DMS79 (cell line): ENCODE data around the gene ZNF783.
"Not testable (repeated sequence)": the region's sequence is repeated elsewhere in the genome, so short reads cannot be mapped to it uniquely, and the experiment has no call there.

Source experiments
- DNase-seq: peaks from one replicate; lab custom pipeline; 2025; lab: John Stamatoyannopoulos, UW

The ZNF783 gene

GRCh38 chr7:149330914-149331567 is 69.0 kb downstream of the ZNF783 start:
- DNase-seq: no peak

- not testable (repeated sequence) for DNase-seq
These were observed 70.8 kb downstream of the ZNF783 start for GRCh38 chr7:149332602-149333320.

DNA sequence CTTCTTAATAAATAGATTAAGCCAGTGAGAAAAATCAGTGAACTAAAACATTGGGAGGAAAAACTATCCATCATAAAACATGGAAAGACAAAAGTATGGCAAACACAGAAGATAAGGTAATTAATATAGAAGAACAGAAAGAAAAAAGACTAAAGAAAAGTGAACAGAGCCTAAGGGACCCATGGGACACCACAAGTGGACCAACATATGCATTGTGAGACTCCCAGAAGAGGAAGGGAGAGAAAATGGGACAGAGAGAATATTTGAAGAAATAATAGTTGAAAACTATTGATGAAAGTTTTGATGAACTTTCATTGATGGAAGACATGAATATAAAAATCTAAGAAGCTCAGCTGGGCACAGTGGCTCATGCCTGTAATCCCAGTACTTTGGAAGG is 71.3 kb downstream of the ZNF783 start:
- DNase-seq: no peak

GRCh38 chr7:149334219-149334618 is 72.2 kb downstream of the ZNF783 start:
- no peak for DNase-seq
